HG03108 (cell line): ENCODE measurements around the gene VBP1.
"Not testable (repeated sequence)": the region's sequence is repeated elsewhere in the genome, so short reads cannot be mapped to it uniquely, and the experiment has no call there.

ENCODE experiments used
- ATAC-seq: cut with Tn5 transposase; IDR thresholded peaks from one replicate; pipeline ENCODE4 v1.9.1; 2021; ENCODE audit warnings: moderate library complexity; ENCODE audit not compliant: unreplicated experiment

Gene VBP1

DNA sequence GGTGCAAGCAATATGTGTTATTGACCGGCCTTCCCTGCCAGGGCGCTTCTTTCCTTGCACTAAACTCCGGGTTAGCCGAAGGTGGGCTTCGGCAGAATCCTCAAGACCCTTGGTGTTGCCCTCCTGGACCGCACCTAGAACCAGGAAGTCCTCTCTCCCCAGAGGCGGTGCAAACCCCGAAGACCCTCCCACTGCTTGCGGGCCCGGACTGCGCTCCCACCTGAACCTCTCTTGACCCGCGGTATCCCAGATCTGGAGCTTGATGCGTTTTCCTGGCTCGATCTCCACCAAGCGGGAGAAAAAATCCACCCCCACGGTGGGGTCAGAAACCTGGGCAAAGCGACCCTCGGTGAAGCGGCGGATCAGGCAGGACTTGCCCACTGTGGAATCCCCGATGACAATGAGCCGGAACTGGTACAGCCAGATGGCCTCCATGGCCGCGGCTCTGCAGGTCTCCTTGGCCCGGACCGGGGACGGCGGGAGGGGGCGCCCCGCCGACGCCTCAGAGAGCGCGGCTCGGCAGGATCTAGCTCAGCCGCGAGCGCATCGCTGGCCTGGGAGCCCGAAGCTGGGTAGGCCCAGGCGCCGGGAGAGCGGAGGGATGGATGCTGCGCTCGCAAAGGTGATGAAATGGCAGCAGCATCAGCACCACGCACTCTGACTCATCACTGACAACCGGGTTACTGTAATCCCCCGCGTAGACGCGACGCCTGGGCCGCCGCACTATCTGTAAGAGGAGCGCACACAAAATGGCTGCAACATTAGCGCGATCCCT, 47.8 kb downstream of the VBP1 start, which contains the start of gene RAB39B:
Gene RAB39B, minus strand, starts transcription at position 638 of the 775 bp plus-strand sequence. Its CDS starts 203 bp downstream, at position 435.
- ATAC-seq: peak; percentile 76

DNA sequence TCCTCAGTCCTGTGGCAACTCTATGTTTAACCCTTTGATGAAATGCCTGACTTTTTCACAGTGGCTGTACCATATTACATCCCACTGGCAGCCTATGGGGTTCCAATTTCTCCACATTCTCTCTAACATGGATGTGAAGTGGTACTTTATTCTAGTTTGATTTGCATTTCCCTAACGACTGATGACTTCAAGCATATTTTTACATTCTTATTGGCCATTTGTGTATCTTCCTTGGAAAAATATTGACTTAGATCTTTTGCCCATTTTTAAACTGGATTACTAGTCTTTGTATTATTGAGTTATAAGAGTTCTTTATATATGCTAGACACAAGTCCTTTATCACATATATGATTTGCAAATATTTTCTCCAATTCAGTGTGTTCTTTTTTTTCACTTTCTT, 50.2 kb downstream of the VBP1 start:
- ATAC-seq: no peak

DNA sequence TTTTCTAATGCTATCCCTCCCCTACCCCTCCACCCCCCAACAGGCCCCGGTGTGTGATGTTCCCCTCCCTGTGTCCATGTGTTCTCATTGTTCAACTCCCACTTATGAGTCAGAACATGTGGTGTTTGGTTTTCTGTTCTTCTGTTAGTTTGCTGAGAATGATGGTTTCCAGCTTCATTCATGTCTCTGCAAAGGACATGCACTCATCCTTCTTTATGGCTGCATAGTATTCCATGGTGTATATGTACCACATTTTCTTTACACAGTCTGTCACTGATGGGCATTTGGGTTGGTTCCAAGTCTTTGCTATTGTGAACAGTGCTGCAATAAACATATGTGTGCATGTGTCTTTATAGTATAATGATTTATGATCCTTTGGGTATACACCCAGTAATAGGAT, 51.7 kb downstream of the VBP1 start:
- not testable (repeated sequence) for ATAC-seq

DNA sequence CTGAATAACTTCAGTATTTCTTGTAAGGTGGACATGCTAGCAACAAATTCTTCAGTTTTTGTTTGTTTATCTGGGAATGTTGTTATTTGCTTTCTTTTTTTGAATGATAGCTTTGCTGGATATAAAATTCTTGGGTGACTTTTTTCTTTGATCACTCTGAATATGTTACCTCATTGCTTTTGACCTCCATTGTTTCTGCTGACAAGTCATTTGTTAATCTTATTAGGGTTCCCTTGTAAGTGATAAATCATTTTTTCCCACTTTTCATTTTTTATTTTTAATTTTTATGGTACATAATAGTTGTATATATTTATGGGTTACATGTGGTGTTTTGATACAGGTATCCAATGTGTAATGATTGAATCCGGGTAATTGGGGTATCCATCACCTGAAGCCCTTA, 54.7 kb downstream of the VBP1 start:
- ATAC-seq: no peak

DNA sequence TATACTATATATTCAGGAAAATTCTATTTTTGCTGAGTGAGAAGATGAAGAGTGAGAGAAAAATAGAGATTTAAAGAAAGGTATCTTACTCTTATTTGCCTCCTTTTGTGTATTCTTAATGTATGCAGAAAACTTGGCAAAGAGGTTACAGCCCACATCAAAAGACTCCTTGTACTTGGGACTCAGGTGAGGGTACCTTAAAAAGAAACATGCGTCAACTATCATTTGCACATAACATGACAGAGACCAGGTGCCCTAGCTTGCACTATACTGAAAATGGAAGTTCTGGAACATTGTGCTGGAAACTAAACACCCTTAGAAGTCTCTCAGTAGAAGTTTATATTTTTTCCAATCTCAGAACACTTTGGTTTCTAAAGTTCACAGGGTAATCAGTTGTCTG, 63.6 kb downstream of the VBP1 start:
- ATAC-seq: no peak
